Epithelial cell of proximal tubule (primary cell): ENCODE data around the gene F8. TPM values are rescaled to one million over a fixed set of nuclear protein-coding genes. Genes with fewer than 3 reads are reported as not detected.
"Not testable (repeated sequence)": the region's sequence is repeated elsewhere in the genome, so short reads cannot be mapped to it uniquely, and the experiment has no call there.

Experiments
- DNase-seq: peaks from one replicate; pipeline ENCODE4 v3.0.0-alpha.2; 2011; ENCODE audit warnings: low read depth
- H3K4me3 ChIP-seq: 2 replicates; pipeline ENCODE4 v1.5.1; 2011; ENCODE audit warnings: low read depth, mild to moderate bottlenecking, low read length
- CTCF ChIP-seq: conservative IDR thresholded peaks from 2 replicates; pipeline ENCODE4 v1.5.1; 2012; ENCODE audit warnings: low read depth, mild to moderate bottlenecking, low read length
- total RNA-seq: library from RNA; depleted of rRNA; stranded (reverse); fragments of >200 nt; gene quantifications from 2 replicates; pipeline ENCODE4 v1.2.3, GENCODE V29; 2015

The F8 gene
- total RNA-seq, 1 donor from 2014 or later: 2.5 TPM

DNA sequence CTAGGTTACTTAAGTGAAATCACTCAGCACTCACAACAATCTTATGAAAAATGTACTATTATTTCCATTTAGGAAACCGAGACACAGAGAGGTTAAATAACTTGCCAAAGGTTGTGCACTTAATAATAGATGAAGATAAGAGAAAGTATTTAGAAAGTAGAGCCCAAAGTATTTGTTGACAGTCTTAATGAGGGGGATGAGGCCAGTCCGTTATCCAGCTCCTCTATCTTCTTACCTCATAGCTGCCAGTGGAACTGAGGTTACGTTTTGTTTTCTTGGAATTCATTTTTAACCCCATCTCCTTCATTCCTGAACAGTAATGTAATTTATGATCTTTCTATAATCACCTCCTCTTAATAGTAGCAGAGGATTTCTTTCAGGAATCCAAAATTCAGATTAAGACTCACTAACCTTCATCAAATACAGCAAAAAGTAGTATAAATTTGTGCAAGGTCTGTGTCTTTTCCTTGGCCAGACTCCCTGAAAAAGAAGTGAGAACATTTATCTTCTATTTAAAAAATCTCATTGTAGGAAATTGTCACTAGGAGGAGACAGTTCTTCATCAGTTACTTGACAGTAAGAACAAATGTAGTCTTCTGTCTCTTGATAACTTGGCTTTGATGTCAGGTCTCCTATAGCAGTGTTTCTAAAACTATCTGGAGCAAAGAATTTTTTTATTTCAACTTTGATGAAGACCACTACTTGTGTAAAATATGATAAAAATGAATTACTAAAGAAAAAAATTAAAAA is 35.5 kb downstream of the F8 start:
- no peak for DNase-seq
- H3K4me3 ChIP-seq: no peak overlapping the region
- peak; percentile 23 for TF ChIP-seq CTCF

DNA sequence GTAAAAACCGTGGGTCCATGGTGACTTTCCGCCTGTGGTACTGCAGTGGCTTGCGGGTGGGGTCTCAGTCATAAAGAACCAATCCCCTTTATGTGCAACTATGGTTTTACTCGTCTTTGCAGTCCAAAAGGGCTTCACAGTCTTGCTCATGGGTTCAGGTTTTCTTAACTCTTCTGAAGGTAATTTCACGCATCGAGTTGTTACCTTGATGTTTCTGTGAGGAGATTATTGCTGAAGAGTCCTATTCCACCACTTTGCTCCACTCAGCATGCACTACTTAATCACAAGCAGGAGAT is 41.5 kb downstream of the F8 start:
- no peak for TF ChIP-seq CTCF
- H3K4me3 ChIP-seq: no peak overlapping the region
- DNase-seq: no peak

DNA sequence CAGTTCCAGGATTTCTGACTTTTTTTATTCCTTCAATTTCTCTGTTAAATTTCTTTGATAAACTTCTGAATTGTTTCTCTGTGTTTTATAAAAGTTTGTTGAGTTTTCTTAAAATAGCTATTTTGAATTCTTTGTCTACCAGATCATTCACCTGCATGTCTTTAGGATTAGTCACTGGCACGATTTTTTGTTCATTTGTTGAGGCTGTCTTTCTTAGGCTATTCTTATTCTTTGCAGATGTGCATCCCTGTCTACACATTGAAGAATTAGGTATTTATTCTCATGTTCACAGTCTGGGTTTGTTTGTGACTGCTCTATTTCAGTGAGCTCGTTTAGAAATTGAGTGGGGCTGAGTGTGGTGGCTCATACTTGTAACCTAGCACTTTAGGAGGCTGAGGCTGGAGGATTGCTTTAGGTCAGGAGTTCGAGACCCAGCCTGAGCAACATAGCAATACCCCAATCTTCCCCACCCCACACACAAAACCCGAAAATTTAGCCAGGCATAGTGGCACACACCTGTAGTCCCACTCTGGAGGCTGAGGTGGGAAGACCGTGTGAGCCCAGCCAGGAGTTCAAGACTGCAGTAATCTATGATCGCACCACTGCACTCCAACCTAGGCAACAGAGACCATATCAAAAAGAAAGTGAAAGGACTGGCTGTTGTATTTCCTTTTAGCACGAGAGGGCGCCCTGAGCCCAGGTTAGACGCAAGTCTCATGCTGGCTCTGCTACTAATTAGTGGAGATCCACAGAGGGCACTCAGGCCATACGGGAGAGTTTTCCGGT is 42.0 kb downstream of the F8 start:
- no peak for DNase-seq
- TF ChIP-seq CTCF: peak; percentile 63
- peak overlapping the region; percentile 42 for H3K4me3 ChIP-seq

GRCh38 chrX:154979629-154980028 is 42.9 kb downstream of the F8 start:
- DNase-seq: no peak
- no peak for TF ChIP-seq CTCF
- no peak overlapping the region for H3K4me3 ChIP-seq

DNA sequence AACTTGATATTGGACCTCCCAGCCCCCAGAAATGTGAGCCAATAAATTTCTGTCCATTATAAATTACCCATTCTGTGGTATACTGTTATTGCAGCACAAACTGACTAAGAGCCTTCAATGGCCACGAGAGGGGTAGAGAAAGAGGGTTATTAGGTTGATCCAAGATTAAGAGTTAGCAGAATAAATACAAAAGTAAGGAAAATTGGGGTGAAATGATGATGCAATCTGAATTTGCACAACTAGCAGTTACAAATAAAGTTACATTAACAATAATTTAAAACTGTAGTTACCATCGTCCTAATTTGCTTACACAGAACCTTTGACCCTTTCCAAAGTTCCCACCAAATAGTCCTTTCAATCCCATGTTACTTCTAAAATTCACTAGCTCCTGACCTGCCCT is 54.2 kb downstream of the F8 start:
- DNase-seq: no peak
- H3K4me3 ChIP-seq: no peak overlapping the region
- TF ChIP-seq CTCF: no peak

DNA sequence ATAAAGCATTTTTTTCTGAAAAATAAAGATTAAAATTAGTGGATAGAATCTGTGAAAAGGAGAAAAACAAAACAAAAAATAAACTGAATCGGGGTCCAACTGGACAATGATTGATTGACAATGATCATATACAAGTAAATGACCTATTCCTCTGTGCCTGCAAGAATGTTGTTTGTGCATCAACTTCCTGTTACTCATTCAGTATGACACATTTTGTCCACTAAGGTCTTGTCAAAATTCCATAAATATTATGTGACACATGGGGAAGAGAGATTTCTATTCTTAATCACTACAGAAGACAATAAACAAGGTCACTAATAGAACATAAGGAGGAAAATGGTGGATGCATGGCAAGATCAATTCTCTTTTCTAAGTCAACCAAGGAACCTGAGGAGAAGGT is 54.9 kb downstream of the F8 start:
- no peak for TF ChIP-seq CTCF
- no peak overlapping the region for H3K4me3 ChIP-seq
- no peak for DNase-seq

- no peak for TF ChIP-seq CTCF
- DNase-seq: no peak
- no peak overlapping the region for H3K4me3 ChIP-seq
Measured at GRCh38 chrX:154961947-154962346, 60.6 kb downstream of the F8 start.

GRCh38 chrX:154955799-154956198 is 66.7 kb downstream of the F8 start:
- H3K4me3 ChIP-seq, DNase-seq: not testable (repeated sequence)

DNA sequence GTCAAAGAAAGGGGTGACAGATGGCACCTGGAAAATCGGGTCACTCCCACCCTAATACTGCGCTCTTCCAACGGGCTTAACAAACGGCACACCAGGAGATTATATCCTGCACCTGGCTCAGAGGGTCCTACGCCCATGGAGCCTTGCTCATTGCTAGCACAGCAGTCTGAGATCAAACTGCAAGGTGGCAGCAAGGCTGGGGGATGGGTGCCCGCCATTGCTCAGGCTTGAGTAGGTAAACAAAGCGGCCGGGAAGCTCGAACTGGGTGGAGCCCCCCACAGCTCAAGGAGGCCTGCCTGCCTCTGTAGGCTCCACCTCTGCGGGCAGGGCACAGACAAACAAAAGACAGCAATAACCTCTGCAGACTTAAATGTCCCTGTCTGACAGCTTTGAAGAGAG is 83.3 kb downstream of the F8 start:
- DNase-seq, H3K4me3 ChIP-seq: not testable (repeated sequence)

- not testable (repeated sequence) for H3K4me3 ChIP-seq, DNase-seq
Measured at GRCh38 chrX:154924771-154925170, 97.8 kb downstream of the F8 start.
